Measurements from ENCODE around the gene ERAL1. TPM values are rescaled to one million over a fixed set of nuclear protein-coding genes. Genes with fewer than 3 reads are reported as not detected.
"Not testable (repeated sequence)": the region's sequence is repeated elsewhere in the genome, so short reads cannot be mapped to it uniquely, and the experiment has no call there.

The ERAL1 gene
- total RNA-seq, 4 donors from 2014 or later, result 24.5 to 38.0 (median 27.7) TPM

GRCh38 chr17:28848667-28849066, 6.1 kb upstream of the ERAL1 start:
- H3K36me3 ChIP-seq; H3K27ac ChIP-seq (replicated peaks in 1 of 4); H3K9me3 ChIP-seq; H3K4me3 ChIP-seq; H3K27me3 ChIP-seq; intact Hi-C loops (cut with DNase I); DNase-seq (ENCODE audit: extremely low spot score); H3K4me1 ChIP-seq: not testable (repeated sequence)
- TF ChIP-seq CTCF (IDR thresholded peaks at IDR 0.05), result peak in 1 of 3 experiments; percentile 35
- 87% methylated on average over 15 of the region's 15 CpGs for WGBS

DNA sequence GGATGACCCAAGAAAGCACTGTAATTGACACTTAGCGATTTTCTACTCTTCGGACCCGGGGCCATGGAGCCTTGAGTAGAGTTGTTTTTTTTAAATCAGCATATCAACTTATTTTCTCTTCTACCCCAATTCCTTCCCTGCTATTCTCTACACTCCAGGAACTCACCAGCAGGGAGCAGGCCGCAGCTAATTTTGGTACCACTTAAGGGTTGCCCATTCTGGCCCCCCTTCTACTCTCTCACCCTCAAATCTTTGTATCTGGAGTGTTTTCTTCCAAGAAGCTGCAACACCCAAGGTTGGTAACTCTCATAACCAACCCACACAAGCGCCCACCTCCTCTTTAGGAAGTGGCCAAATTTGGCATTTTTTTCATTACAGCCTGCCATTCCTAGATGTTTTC, 5.5 kb upstream of the ERAL1 start:
- no peak for DNase-seq (ENCODE audit: extremely low spot score)
- H3K4me1 ChIP-seq, result peaks cover 3 to 5% (median 4%) of the 10 kb centered on the region in 4 donors
- TF ChIP-seq POLR2A (IDR thresholded peaks at IDR 0.05; ENCODE audit: low read depth), result no peak
- no peak for TF ChIP-seq CTCF (IDR thresholded peaks at IDR 0.05)
- TF ChIP-seq EP300 (IDR thresholded peaks at IDR 0.05), result no peak
- no peak for TF ChIP-seq POLR2AphosphoS5 (IDR thresholded peaks at IDR 0.05)
- H3K36me3 ChIP-seq, result no peaks in the 10 kb centered on the region
- 82% methylated on average over 5 of the region's 5 CpGs for WGBS
- intact Hi-C loops (cut with DNase I), result no loop called here
- no peaks in the 10 kb centered on the region for H3K9me3 ChIP-seq
- H3K27ac ChIP-seq (replicated peaks in 1 of 4), result no peak overlapping the region
- H3K4me3 ChIP-seq, result no peak overlapping the region
- H3K27me3 ChIP-seq, result no peaks in the 10 kb centered on the region

- intact Hi-C loops (cut with DNase I), result loop anchor here (5.0 kb wide), 1 partner anchor 36 kb away; no protein-coding TSS in a partner anchor
- Histone ChIP-seq H3K4me3 (no peak overlapping the region), H3K27me3 (no peaks in the 10 kb centered on the region), H3K27ac (replicated peaks in 1 of 4) (no peak overlapping the region), H3K4me1 (peaks cover 11 to 18% (median 16%) of the 10 kb centered on the region in 4 donors), H3K9me3 (no peaks in the 10 kb centered on the region), H3K36me3 (peaks cover 0 to 23% (median 21%) of the 10 kb centered on the region in 4 donors)
- 94% methylated on average over 2 of the region's 2 CpGs for WGBS
- DNase-seq (ENCODE audit: extremely low spot score), result no peak
- TF ChIP-seq EP300 (IDR thresholded peaks at IDR 0.05) (no peak), CTCF (IDR thresholded peaks at IDR 0.05) (no peak), POLR2AphosphoS5 (IDR thresholded peaks at IDR 0.05) (no peak), POLR2A (IDR thresholded peaks at IDR 0.05; ENCODE audit: low read depth) (no peak)
Measured at GRCh38 chr17:28853295-28853694, 1.5 kb upstream of the ERAL1 start.

GRCh38 chr17:28855336-28855679, 492 bp downstream of the ERAL1 start:
- intact Hi-C loops (cut with DNase I), result loop anchor here (5.0 kb wide), 1 partner anchor 93 kb away; no protein-coding TSS in a partner anchor
- 19% methylated on average over 5 of the region's 5 CpGs for WGBS
- H3K27ac ChIP-seq (replicated peaks in 1 of 4), result peak overlapping the region; percentile 70 to 82 (median 76)

More at GRCh38 chr17:28855336-28855679, 492 bp downstream of the ERAL1 start:
- Histone ChIP-seq H3K27me3 (no peaks in the 10 kb centered on the region), H3K36me3 (peaks cover 16 to 43% (median 41%) of the 10 kb centered on the region in 4 donors), H3K9me3 (no peaks in the 10 kb centered on the region), H3K4me1 (peaks cover 11 to 18% (median 16%) of the 10 kb centered on the region in 4 donors), H3K4me3 (peak overlapping the region; percentile 65 to 80 (median 67))
- DNase-seq (ENCODE audit: extremely low spot score), result no peak
- TF ChIP-seq POLR2A (IDR thresholded peaks at IDR 0.05; ENCODE audit: low read depth) (no peak), EP300 (IDR thresholded peaks at IDR 0.05) (no peak), POLR2AphosphoS5 (IDR thresholded peaks at IDR 0.05) (no peak), CTCF (IDR thresholded peaks at IDR 0.05) (no peak)

All from esophagus muscularis mucosa (tissue), 4 donors.